ENCODE measurements around the gene EML1. TPM values are rescaled to one million over a fixed set of nuclear protein-coding genes. Genes with fewer than 3 reads are reported as not detected.
A peak's percentile ranks its signal among the peaks of the same experiment; 100 is the strongest.

The EML1 gene
- total and polyA plus RNA-seq, 7 experiments from 2014 or later: not detected

GRCh38 chr14:99976021-99976420 lies 182.8 kb downstream of the EML1 start:
- intact Hi-C loops (cut with micrococcal nuclease): loop anchor here in 1 of 2 donors (10.0 kb wide), 1 partner anchor 291 kb away; the partner anchor contains the start of gene CYP46A1
- no peaks in the 10 kb centered on the region for H3K36me3 ChIP-seq (ENCODE audit: control insufficient read depth in 2 of 3, insufficient read depth in 3 of 3, low read length in 3 of 3)
- Mint-ChIP-seq H3K4me1 (peaks cover 7 to 15% (median 13%) of the 10 kb centered on the region in 7 donors), H3K27ac (no peak overlapping the region), H3K27me3 (peaks cover 0 to 7% (median 0%) of the 10 kb centered on the region in 5 donors), H3K9me3 (peaks cover 0 to 1% (median 0%) of the 10 kb centered on the region in 11 donors), H3K4me3 (no peak overlapping the region), H3K36me3 (peaks cover 0 to 3% (median 0%) of the 10 kb centered on the region in 5 donors)
- ATAC-seq (no peak), DNase-seq (no peak)
- CTCF ChIA-PET: interaction anchor here (0.6 kb wide), 1 partner anchor 405 kb away, joined by 3 read pairs; no protein-coding TSS in a partner anchor
- H3K27me3 ChIP-seq (ENCODE audit: control insufficient read depth in 2 of 2, insufficient read depth in 2 of 2, low read length in 2 of 2): no peaks in the 10 kb centered on the region
- H3K9me3 ChIP-seq (ENCODE audit: control insufficient read depth in 2 of 3, low read length in 3 of 3): no peaks in the 10 kb centered on the region
- no peak overlapping the region for H3K4me3 ChIP-seq (ENCODE audit: low read length)
- no peak overlapping the region for H3K27ac ChIP-seq (ENCODE audit: low read depth, low read length)
- H3K4me1 ChIP-seq (ENCODE audit: control insufficient read depth in 2 of 2, insufficient read depth in 2 of 2, low read length in 2 of 2): no peaks in the 10 kb centered on the region
- POLR2A ChIA-PET: no interaction called here

DNA sequence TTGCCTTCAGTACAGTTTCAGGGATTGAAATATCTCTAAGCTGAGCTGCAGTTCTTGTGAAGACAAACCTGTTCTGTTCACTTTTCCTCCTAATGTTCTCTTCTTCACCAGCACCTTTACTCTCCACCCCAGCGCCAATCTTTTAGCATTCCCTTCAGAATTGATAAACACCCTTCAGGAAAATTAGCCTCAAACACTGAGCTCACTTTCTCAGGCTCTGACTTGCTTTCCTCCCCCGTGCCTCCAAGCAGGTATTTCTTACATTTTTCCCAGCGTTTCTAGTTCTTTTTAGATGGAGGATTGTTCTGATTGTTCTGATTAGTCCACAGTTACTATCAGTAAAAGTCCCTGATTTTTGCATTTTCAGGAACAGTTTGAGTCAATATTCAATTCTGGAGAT lies 183.5 kb downstream of the EML1 start:
- Mint-ChIP-seq H3K27me3 (peaks cover 0 to 7% (median 0%) of the 10 kb centered on the region in 5 donors), H3K4me1 (peaks cover 7 to 17% (median 14%) of the 10 kb centered on the region in 7 donors), H3K9me3 (peaks cover 0 to 1% (median 0%) of the 10 kb centered on the region in 11 donors), H3K27ac (peak overlapping the region in 1 of 9 donors; percentile 37), H3K4me3 (no peak overlapping the region), H3K36me3 (peaks cover 0 to 3% (median 0%) of the 10 kb centered on the region in 5 donors)
- no peaks in the 10 kb centered on the region for H3K27me3 ChIP-seq (ENCODE audit: control insufficient read depth in 2 of 2, insufficient read depth in 2 of 2, low read length in 2 of 2)
- no peaks in the 10 kb centered on the region for H3K4me1 ChIP-seq (ENCODE audit: control insufficient read depth in 2 of 2, insufficient read depth in 2 of 2, low read length in 2 of 2)
- no peaks in the 10 kb centered on the region for H3K9me3 ChIP-seq (ENCODE audit: control insufficient read depth in 2 of 3, low read length in 3 of 3)
- no peak overlapping the region for H3K4me3 ChIP-seq (ENCODE audit: low read length)
- DNase-seq (no peak), ATAC-seq (no peak)
- CTCF ChIA-PET: interaction anchor here (0.8 kb wide), 1 partner anchor 132 kb away, joined by 3 read pairs; no protein-coding TSS in a partner anchor
- intact Hi-C loops (cut with micrococcal nuclease): loop anchor here in 1 of 2 donors (10.0 kb wide), 1 partner anchor 292 kb away; the partner anchor contains the start of gene CYP46A1
- no peaks in the 10 kb centered on the region for H3K36me3 ChIP-seq (ENCODE audit: control insufficient read depth in 2 of 3, insufficient read depth in 3 of 3, low read length in 3 of 3)
- POLR2A ChIA-PET: no interaction called here
- no peak overlapping the region for H3K27ac ChIP-seq (ENCODE audit: low read depth, low read length)

GRCh38 chr14:99980299-99980698 lies 187.1 kb downstream of the EML1 start:
- Histone ChIP-seq H3K27me3 (ENCODE audit: control insufficient read depth in 2 of 2, insufficient read depth in 2 of 2, low read length in 2 of 2) (no peaks in the 10 kb centered on the region), H3K4me1 (ENCODE audit: control insufficient read depth in 2 of 2, insufficient read depth in 2 of 2, low read length in 2 of 2) (peaks cover 0 to 15% of the 10 kb centered on the region in 2 donors), H3K9me3 (ENCODE audit: control insufficient read depth in 2 of 3, low read length in 3 of 3) (no peaks in the 10 kb centered on the region), H3K36me3 (ENCODE audit: control insufficient read depth in 2 of 3, insufficient read depth in 3 of 3, low read length in 3 of 3) (no peaks in the 10 kb centered on the region), H3K4me3 (ENCODE audit: low read length) (no peak overlapping the region), H3K27ac (ENCODE audit: low read depth, low read length) (no peak overlapping the region)
- peaks cover 5 to 23% (median 19%) of the 10 kb centered on the region in 7 donors for H3K4me1 Mint-ChIP-seq
- H3K4me3 Mint-ChIP-seq: no peak overlapping the region
- H3K27me3 Mint-ChIP-seq: no peaks in the 10 kb centered on the region
- ChIA-PET POLR2A (no interaction called here), CTCF (interaction anchor here (0.7 to 6.5 kb wide), 3 partner anchors 35 to 213 kb away, joined by 3 to 66 read pairs (median 16); no protein-coding TSS in a partner anchor)
- intact Hi-C loops (cut with micrococcal nuclease): loop anchor here (5.0 kb wide), 2 partner anchors 87 to 662 kb away; partner anchors contain the start of gene EVL (in 1 of the 2)
- H3K27ac Mint-ChIP-seq: no peak overlapping the region
- H3K36me3 Mint-ChIP-seq: peaks cover 0 to 3% (median 0%) of the 10 kb centered on the region in 5 donors
- H3K9me3 Mint-ChIP-seq: no peaks in the 10 kb centered on the region
- ATAC-seq (no peak), DNase-seq (no peak)

DNA sequence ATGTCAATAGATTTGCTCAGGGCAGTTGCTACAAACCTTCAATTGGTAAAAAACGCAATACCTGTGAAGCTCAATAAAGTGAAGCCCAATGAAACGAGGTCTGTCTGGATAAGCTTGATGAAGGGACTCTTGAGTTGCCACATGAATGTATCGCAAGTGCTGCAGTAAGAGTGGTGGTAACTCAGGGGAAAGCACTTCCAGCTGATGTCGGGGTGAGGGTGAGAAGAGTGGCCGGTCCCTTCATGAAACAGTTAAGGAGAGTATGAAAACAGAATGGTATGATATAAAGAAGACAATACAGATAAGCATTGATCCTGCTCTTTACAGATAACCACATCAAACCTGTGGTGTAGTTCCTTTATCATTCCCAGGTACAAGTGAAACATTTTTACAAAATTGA lies 188.6 kb downstream of the EML1 start:
- H3K27ac ChIP-seq (ENCODE audit: low read depth, low read length): no peak overlapping the region
- H3K4me1 ChIP-seq (ENCODE audit: control insufficient read depth in 2 of 2, insufficient read depth in 2 of 2, low read length in 2 of 2): peaks cover 0 to 15% of the 10 kb centered on the region in 2 donors
- ATAC-seq (no peak), DNase-seq (no peak)
- H3K4me3 Mint-ChIP-seq: no peak overlapping the region
- peaks cover 0 to 5% (median 0%) of the 10 kb centered on the region in 11 donors for H3K9me3 Mint-ChIP-seq
- H3K4me3 ChIP-seq (ENCODE audit: low read length): no peak overlapping the region
- H3K27me3 Mint-ChIP-seq: no peaks in the 10 kb centered on the region
- H3K36me3 ChIP-seq (ENCODE audit: control insufficient read depth in 2 of 3, insufficient read depth in 3 of 3, low read length in 3 of 3): no peaks in the 10 kb centered on the region
- ChIA-PET POLR2A (interaction anchor here (2.0 kb wide), 1 partner anchor 85 kb away, joined by 9 read pairs; no protein-coding TSS in a partner anchor), CTCF (interaction anchor here (0.9 to 6.5 kb wide), 10 partner anchors 11 to 280 kb away, joined by 3 to 66 read pairs (median 6); no protein-coding TSS in a partner anchor)
- H3K36me3 Mint-ChIP-seq: peaks cover 0 to 5% (median 4%) of the 10 kb centered on the region in 5 donors
- no peaks in the 10 kb centered on the region for H3K27me3 ChIP-seq (ENCODE audit: control insufficient read depth in 2 of 2, insufficient read depth in 2 of 2, low read length in 2 of 2)
- H3K9me3 ChIP-seq (ENCODE audit: control insufficient read depth in 2 of 3, low read length in 3 of 3): no peaks in the 10 kb centered on the region
- intact Hi-C loops (cut with micrococcal nuclease): loop anchor here (1.0 to 5.0 kb wide), 12 partner anchors 11 to 660 kb away; partner anchors contain the start of gene EVL (in 1 of the 2)
- peaks cover 5 to 21% (median 19%) of the 10 kb centered on the region in 7 donors for H3K4me1 Mint-ChIP-seq
- H3K27ac Mint-ChIP-seq: no peak overlapping the region

- H3K4me3 Mint-ChIP-seq: no peak overlapping the region
- Histone ChIP-seq H3K27me3 (ENCODE audit: control insufficient read depth in 2 of 2, insufficient read depth in 2 of 2, low read length in 2 of 2) (no peaks in the 10 kb centered on the region), H3K9me3 (ENCODE audit: control insufficient read depth in 2 of 3, low read length in 3 of 3) (no peaks in the 10 kb centered on the region), H3K36me3 (ENCODE audit: control insufficient read depth in 2 of 3, insufficient read depth in 3 of 3, low read length in 3 of 3) (no peaks in the 10 kb centered on the region), H3K27ac (ENCODE audit: low read depth, low read length) (no peak overlapping the region), H3K4me3 (ENCODE audit: low read length) (no peak overlapping the region), H3K4me1 (ENCODE audit: control insufficient read depth in 2 of 2, insufficient read depth in 2 of 2, low read length in 2 of 2) (peaks cover 0 to 15% of the 10 kb centered on the region in 2 donors)
- H3K36me3 Mint-ChIP-seq: peaks cover 0 to 5% (median 4%) of the 10 kb centered on the region in 5 donors
- peaks cover 0 to 5% (median 0%) of the 10 kb centered on the region in 11 donors for H3K9me3 Mint-ChIP-seq
- CTCF ChIA-PET: interaction anchor here (0.6 to 6.5 kb wide), 20 partner anchors 10 to 395 kb away, joined by 3 to 66 read pairs (median 4); no protein-coding TSS in a partner anchor
- peak overlapping the region in 6 of 9 donors; percentile 3 to 85 (median 68) for H3K27ac Mint-ChIP-seq
- peaks cover 5 to 21% (median 19%) of the 10 kb centered on the region in 7 donors for H3K4me1 Mint-ChIP-seq
- ATAC-seq: peak; percentile 100
- DNase-seq: peak; percentile 35 to 77 (median 72)
- POLR2A ChIA-PET: interaction anchor here (0.6 to 2.0 kb wide), 6 partner anchors 68 to 233 kb away, joined by 3 to 9 read pairs (median 4); partner anchors contain the start of gene EVL
- intact Hi-C loops (cut with micrococcal nuclease): loop anchor here (1.0 to 5.0 kb wide), 12 partner anchors 11 to 660 kb away; partner anchors contain the start of gene EVL (in 1 of the 2)
- H3K27me3 Mint-ChIP-seq: no peaks in the 10 kb centered on the region
These were observed 189.5 kb downstream of the EML1 start for GRCh38 chr14:99982537-99983250.

DNA sequence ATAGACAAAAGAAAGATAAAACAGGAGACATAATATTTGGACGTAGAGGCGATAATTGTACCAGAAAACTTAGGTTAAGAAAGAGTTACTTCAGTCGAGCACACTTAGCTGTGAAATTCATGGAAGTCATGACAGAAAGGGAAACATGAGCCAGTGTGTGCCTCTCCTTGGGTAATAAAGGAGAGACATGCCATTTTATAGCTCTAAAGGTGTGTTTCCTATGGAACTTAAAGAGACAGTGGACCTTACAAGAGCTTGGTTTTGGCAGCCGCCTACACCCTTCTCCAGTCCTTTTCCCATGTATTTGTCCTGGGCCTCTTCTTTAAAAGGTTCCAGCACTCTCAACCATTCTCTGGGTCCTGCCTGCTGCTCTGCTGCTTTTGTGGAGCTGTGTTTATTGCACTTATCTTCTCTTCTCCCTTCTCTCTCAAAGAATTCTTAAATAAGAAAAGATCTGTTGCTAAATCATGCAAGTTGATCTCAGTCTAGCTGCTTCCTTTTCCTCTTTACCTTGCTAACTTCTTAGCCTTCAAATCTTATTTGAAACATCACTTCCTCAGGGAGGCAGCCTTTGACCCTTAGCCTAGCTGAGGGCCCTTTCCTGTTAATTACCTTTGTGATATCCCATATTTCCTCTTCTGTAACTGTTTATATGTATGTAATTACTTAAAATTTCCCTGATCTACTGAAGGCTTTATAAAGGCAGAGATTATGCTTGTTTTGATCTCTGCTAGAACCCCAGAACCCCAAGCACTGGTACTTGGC lies 190.2 kb downstream of the EML1 start:
- H3K36me3 Mint-ChIP-seq: peaks cover 0 to 5% (median 4%) of the 10 kb centered on the region in 5 donors
- DNase-seq: no peak
- no peaks in the 10 kb centered on the region for H3K9me3 ChIP-seq (ENCODE audit: control insufficient read depth in 2 of 3, low read length in 3 of 3)
- no peaks in the 10 kb centered on the region for H3K27me3 Mint-ChIP-seq
- no peaks in the 10 kb centered on the region for H3K36me3 ChIP-seq (ENCODE audit: control insufficient read depth in 2 of 3, insufficient read depth in 3 of 3, low read length in 3 of 3)
- H3K4me1 ChIP-seq (ENCODE audit: control insufficient read depth in 2 of 2, insufficient read depth in 2 of 2, low read length in 2 of 2): peaks cover 0 to 15% of the 10 kb centered on the region in 2 donors
- peaks cover 5 to 21% (median 19%) of the 10 kb centered on the region in 7 donors for H3K4me1 Mint-ChIP-seq
- POLR2A ChIA-PET: interaction anchor here (0.6 to 2.0 kb wide), 8 partner anchors 67 to 232 kb away, joined by 3 to 9 read pairs (median 4); partner anchors contain the start of gene EVL
- no peaks in the 10 kb centered on the region for H3K27me3 ChIP-seq (ENCODE audit: control insufficient read depth in 2 of 2, insufficient read depth in 2 of 2, low read length in 2 of 2)
- H3K27ac Mint-ChIP-seq: peak overlapping the region in 8 of 9 donors; percentile 3 to 85 (median 60)
- H3K27ac ChIP-seq (ENCODE audit: low read depth, low read length): no peak overlapping the region
- CTCF ChIA-PET: interaction anchor here (0.6 to 6.5 kb wide), 20 partner anchors 10 to 394 kb away, joined by 3 to 66 read pairs (median 4); no protein-coding TSS in a partner anchor
- no peak overlapping the region for H3K4me3 Mint-ChIP-seq
- H3K9me3 Mint-ChIP-seq: peaks cover 0 to 5% (median 0%) of the 10 kb centered on the region in 11 donors
- intact Hi-C loops (cut with micrococcal nuclease): loop anchor here (2.0 to 5.0 kb wide), 6 partner anchors 41 to 659 kb away; partner anchors contain the start of gene EVL (in 1 of the 2)
- ATAC-seq: no peak
- H3K4me3 ChIP-seq (ENCODE audit: low read length): no peak overlapping the region
